Measurements from ENCODE around the gene MMP7. TPM values are rescaled to one million over a fixed set of nuclear protein-coding genes. Genes with fewer than 3 reads are reported as not detected.

The MMP7 gene
- total RNA-seq, 1 experiment from 2014 or later: 0.34 TPM

DNA sequence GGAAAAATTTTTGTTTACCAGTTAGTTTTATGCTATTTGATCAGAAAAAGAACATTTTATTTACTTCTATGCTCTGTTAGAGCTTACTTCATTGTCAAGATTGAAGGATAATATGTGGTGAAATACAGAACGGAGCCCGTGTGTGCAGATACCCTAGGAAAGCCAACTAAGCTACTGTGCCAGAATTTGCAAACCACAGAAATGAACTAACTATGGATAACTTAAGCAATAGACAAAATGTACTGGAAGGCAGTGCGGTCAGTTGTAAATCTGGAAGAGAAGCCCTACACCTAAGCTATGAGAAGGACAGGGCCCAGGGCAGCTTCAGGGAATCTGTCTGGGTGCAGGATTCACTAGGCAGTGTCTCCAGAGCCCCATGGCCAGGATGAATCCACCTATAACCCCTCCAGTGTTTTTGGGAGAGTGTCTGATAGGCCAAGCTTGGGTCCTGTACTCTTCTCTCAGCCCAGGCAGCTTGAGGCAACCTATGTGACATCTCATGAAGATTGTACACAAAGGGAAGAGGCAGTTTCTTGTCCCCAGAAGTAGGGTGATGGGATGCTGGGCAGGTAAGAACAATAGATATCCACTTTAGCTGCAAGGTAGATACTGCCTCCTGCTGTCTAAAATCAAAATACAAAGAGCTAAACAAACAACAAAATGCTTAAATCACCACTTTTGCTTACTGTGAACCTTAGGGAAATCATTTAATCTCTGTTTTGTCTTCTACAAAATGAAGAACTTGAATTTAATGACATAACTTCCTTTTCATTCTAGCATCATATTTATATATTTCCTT is 12.1 kb downstream of the MMP7 start:
- BruUV-seq (replicated peaks): no TSS peak
- H3K4me3 ChIP-seq (ENCODE audit: low read depth, low read length, poor library complexity, severe bottlenecking): no peak overlapping the region
- no peak overlapping the region for H3K27ac ChIP-seq (ENCODE audit: low read depth, low read length, poor library complexity, severe bottlenecking)
- no peak for DNase-seq (ENCODE audit: low spot score)
- H3K36me3 ChIP-seq (ENCODE audit: insufficient read depth, low read length, poor library complexity, severe bottlenecking): no peaks in the 10 kb centered on the region
- ChIA-PET CTCF (interaction anchor here (1.0 kb wide), 1 partner anchor 176 kb away, joined by 3 read pairs; no protein-coding TSS in a partner anchor), POLR2A (ENCODE audit: low non-redundant PET) (no interaction called here)
- intact Hi-C loops (cut with micrococcal nuclease; ENCODE audit: unreplicated experiment): no loop called here
- TF ChIP-seq, protein P1, sequence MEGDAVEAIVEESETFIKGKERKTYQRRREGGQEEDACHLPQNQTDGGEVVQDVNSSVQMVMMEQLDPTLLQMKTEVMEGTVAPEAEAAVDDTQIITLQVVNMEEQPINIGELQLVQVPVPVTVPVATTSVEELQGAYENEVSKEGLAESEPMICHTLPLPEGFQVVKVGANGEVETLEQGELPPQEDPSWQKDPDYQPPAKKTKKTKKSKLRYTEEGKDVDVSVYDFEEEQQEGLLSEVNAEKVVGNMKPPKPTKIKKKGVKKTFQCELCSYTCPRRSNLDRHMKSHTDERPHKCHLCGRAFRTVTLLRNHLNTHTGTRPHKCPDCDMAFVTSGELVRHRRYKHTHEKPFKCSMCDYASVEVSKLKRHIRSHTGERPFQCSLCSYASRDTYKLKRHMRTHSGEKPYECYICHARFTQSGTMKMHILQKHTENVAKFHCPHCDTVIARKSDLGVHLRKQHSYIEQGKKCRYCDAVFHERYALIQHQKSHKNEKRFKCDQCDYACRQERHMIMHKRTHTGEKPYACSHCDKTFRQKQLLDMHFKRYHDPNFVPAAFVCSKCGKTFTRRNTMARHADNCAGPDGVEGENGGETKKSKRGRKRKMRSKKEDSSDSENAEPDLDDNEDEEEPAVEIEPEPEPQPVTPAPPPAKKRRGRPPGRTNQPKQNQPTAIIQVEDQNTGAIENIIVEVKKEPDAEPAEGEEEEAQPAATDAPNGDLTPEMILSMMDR (conservative IDR thresholded peaks at IDR 0.05; ENCODE audit: low read depth, low read length): peak; percentile 40
- no peak for TF ChIP-seq EZH2 (IDR thresholded peaks at IDR 0.05; ENCODE audit: borderline replicate concordance, low read depth, low read length, poor library complexity, severe bottlenecking)
- no peaks in the 10 kb centered on the region for H3K4me1 ChIP-seq (ENCODE audit: insufficient read depth, low read length, poor library complexity, severe bottlenecking)
- H3K27me3 ChIP-seq (replicated peaks; ENCODE audit: insufficient read depth, low read depth, low read length, poor library complexity): no peaks in the 10 kb centered on the region
- H3K9me3 ChIP-seq (ENCODE audit: low read depth, low read length, poor library complexity, severe bottlenecking): no peaks in the 10 kb centered on the region

DNA sequence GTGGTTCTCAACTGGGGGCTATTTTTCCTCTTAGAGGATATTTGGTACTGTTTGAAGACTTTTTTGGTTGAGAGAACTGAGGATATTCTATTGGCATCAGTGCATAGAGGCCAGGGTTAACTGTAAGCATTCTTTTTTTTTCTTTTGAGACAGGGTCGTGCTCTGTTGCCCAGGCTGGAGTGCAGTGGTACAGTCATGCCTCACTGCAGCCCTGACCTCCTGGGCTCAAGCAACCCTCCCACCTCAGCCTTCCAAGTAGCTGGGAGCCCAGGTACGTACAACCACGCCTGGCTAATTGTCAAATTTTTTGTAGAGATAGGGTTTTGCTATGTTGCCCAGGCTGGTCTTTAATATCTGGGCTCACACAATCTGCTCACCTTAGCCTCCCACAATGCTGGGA is 12.9 kb downstream of the MMP7 start:
- CTCF ChIA-PET: no interaction called here
- BruUV-seq (replicated peaks): no TSS peak
- no peak for TF ChIP-seq EZH2 (IDR thresholded peaks at IDR 0.05; ENCODE audit: borderline replicate concordance, low read depth, low read length, poor library complexity, severe bottlenecking)
- TF ChIP-seq, protein P1 (conservative IDR thresholded peaks at IDR 0.05; ENCODE audit: low read depth, low read length): no peak
- Histone ChIP-seq H3K4me3 (ENCODE audit: low read depth, low read length, poor library complexity, severe bottlenecking) (no peak overlapping the region), H3K4me1 (ENCODE audit: insufficient read depth, low read length, poor library complexity, severe bottlenecking) (no peaks in the 10 kb centered on the region), H3K9me3 (ENCODE audit: low read depth, low read length, poor library complexity, severe bottlenecking) (no peaks in the 10 kb centered on the region), H3K36me3 (ENCODE audit: insufficient read depth, low read length, poor library complexity, severe bottlenecking) (no peaks in the 10 kb centered on the region), H3K27me3 (replicated peaks; ENCODE audit: insufficient read depth, low read depth, low read length, poor library complexity) (no peaks in the 10 kb centered on the region), H3K27ac (ENCODE audit: low read depth, low read length, poor library complexity, severe bottlenecking) (no peak overlapping the region)
- intact Hi-C loops (cut with micrococcal nuclease; ENCODE audit: unreplicated experiment): no loop called here
- no peak for DNase-seq (ENCODE audit: low spot score)
- POLR2A ChIA-PET (ENCODE audit: low non-redundant PET): no interaction called here

DNA sequence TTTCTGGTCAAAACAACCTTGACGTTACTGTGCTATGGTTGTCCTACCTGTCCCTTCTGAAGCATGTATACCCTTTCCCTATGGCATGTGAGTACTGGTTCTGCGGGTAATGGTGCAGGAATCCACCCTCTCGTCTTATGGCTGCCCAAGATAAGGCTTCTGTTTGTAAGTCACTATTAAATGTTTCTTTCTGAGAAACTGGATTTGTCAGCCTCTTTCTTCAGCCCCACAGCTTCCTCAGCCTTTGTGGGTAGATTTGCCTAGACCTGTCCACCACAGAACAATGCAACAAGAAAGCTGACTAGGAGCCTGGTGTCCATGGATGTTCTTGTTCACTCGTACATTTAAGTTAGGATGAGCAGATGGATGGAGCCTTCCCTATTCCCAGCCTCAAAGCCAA is 14.4 kb downstream of the MMP7 start:
- Histone ChIP-seq H3K27me3 (replicated peaks; ENCODE audit: insufficient read depth, low read depth, low read length, poor library complexity) (no peaks in the 10 kb centered on the region), H3K27ac (ENCODE audit: low read depth, low read length, poor library complexity, severe bottlenecking) (no peak overlapping the region), H3K4me1 (ENCODE audit: insufficient read depth, low read length, poor library complexity, severe bottlenecking) (no peaks in the 10 kb centered on the region), H3K36me3 (ENCODE audit: insufficient read depth, low read length, poor library complexity, severe bottlenecking) (no peaks in the 10 kb centered on the region), H3K4me3 (ENCODE audit: low read depth, low read length, poor library complexity, severe bottlenecking) (no peak overlapping the region), H3K9me3 (ENCODE audit: low read depth, low read length, poor library complexity, severe bottlenecking) (no peaks in the 10 kb centered on the region)
- TF ChIP-seq, protein P1 (conservative IDR thresholded peaks at IDR 0.05; ENCODE audit: low read depth, low read length): no peak
- no peak for TF ChIP-seq EZH2 (IDR thresholded peaks at IDR 0.05; ENCODE audit: borderline replicate concordance, low read depth, low read length, poor library complexity, severe bottlenecking)
- ChIA-PET CTCF (no interaction called here), POLR2A (ENCODE audit: low non-redundant PET) (no interaction called here)
- no peak for DNase-seq (ENCODE audit: low spot score)
- BruUV-seq (replicated peaks): no TSS peak
- intact Hi-C loops (cut with micrococcal nuclease; ENCODE audit: unreplicated experiment): no loop called here

Data from A673 (cell line).